GM13976 (cell line): ENCODE data around the gene VTI1B.

Experiments
- DNase-seq: peaks from one replicate; pipeline ENCODE4 v3.0.0; 2012; ENCODE audit warnings: low spot score
- CTCF ChIP-seq: IDR thresholded peaks from 2 replicates; pipeline ENCODE4 v1.5.1; 2012; ENCODE audit warnings: borderline replicate concordance, mild to moderate bottlenecking; ENCODE audit not compliant: insufficient read depth; ENCODE audit errors: extremely low read depth, missing control alignments, control extremely low read depth
- in situ Hi-C: fragments of 300-500 bp; cut with MboI; formaldehyde crosslinking; loops from one replicate; pipeline ENCODE4 v1.12.0; 2022; ENCODE audit warnings: low sequenced_read_pairs, mixed read lengths, inconsistent platforms; ENCODE audit not compliant: unreplicated experiment

VTI1B gene

GRCh38 chr14:67680121-67680602 lies 5.7 kb upstream of the VTI1B start:
- in situ Hi-C loops = no loop called here
- DNase-seq = peak; percentile 81
- no peak for TF ChIP-seq CTCF

DNA sequence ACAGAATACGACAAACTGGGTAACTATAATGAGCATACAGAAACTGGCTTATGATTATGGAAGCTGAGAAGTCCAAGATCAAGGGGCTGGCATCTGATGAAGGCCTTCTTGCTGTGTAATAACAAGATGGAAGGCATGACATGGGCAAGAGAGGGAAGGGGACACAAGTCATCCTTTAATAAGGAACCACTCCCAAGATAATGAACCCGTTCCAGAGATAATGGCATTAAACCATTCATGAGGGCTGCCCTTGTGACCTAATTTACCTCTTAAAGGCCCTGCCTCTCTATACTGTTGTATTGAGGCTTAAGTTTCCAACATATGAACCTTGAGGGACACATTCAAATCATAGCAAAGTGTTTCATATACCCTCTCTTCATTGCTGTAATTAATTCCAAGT lies 4.6 kb upstream of the VTI1B start:
- in situ Hi-C loops = no loop called here

GRCh38 chr14:67675219-67675582 lies 769 bp upstream of the VTI1B start:
- TF ChIP-seq CTCF = no peak
- DNase-seq = no peak
- in situ Hi-C loops = no loop called here

More for the DNA sequence above, 4.6 kb upstream of the VTI1B start:
- no peak for DNase-seq
- no peak for TF ChIP-seq CTCF

- peak; percentile 69 for DNase-seq
- in situ Hi-C loops = no loop called here
- TF ChIP-seq CTCF = peak; percentile 21
These were observed 323 bp downstream of the VTI1B start for GRCh38 chr14:67674139-67674479.

- TF ChIP-seq CTCF = no peak
- DNase-seq = no peak
- in situ Hi-C loops = no loop called here
These were observed 981 bp downstream of the VTI1B start for GRCh38 chr14:67673451-67673850.

DNA sequence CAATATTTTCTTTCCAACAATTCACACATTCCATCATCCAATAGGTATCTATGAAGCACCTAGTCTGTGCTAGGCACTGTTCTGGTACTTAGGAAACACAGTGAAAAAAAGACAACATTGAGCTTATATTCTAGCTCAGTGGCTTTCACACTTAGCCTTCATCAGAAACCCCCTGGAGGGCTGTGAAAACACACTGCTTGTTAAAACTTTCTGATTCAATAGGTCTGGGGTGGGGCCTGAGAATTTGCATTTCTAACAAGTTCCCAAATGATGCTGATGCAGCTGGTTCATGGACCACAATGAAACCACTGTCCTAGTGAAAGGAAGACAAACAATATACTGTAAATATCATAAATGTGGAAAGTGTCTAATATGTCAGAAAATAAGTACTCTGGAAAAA lies 5.9 kb downstream of the VTI1B start:
- in situ Hi-C loops = no loop called here
- DNase-seq = peak; percentile 37
- TF ChIP-seq CTCF = no peak
